NCI-H1092 treated with DMSO at 0.1 percent for 48 hours (cell line): Measurements from ENCODE around the gene WDR43.

ENCODE experiments used
- DNase-seq: peaks from one replicate; lab custom pipeline; 2025; lab: John Stamatoyannopoulos, UW

Gene WDR43, protein sequence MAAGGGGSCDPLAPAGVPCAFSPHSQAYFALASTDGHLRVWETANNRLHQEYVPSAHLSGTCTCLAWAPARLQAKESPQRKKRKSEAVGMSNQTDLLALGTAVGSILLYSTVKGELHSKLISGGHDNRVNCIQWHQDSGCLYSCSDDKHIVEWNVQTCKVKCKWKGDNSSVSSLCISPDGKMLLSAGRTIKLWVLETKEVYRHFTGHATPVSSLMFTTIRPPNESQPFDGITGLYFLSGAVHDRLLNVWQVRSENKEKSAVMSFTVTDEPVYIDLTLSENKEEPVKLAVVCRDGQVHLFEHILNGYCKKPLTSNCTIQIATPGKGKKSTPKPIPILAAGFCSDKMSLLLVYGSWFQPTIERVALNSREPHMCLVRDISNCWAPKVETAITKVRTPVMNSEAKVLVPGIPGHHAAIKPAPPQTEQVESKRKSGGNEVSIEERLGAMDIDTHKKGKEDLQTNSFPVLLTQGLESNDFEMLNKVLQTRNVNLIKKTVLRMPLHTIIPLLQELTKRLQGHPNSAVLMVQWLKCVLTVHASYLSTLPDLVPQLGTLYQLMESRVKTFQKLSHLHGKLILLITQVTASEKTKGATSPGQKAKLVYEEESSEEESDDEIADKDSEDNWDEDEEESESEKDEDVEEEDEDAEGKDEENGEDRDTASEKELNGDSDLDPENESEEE

DNA sequence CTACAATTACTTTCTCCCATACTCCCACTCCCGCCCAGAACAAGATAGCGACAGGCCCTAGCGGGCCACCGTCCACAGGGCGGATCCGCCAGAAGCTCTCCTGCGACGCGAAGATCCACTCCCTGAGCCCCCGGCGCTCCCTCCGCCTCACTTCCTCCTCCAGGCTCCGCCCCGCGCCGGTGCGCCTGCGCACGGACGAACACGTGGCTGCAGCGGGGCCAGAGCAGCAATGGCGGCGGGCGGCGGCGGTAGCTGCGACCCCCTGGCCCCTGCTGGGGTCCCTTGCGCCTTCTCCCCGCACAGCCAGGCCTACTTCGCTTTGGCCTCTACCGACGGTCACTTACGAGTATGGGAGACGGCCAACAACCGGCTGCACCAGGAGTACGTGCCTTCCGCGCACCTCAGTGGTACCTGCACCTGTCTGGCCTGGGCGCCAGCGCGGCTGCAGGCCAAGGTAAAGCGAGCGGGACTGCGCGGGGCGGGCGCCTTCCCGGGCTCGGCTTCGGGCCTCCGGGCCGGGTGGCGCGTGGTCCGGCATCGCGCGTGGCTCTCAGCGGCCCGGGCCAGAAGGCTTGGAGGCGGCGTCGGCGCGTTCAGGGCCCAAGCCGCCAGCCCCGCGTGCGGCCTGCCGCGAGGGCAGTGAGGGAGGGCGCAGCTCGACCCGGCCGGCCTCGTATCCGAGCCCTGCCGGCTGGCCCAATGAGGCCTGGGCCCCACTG lies at the start of gene WDR43:
Gene WDR43 (plus strand): TSS at position 198 of the 719 bp plus-strand sequence. CDS start 32 bp downstream, at position 230.
- DNase-seq = peak; percentile 96

- no peak for DNase-seq
Observed at GRCh38 chr2:28855193-28855592, 39.3 kb upstream of the WDR43 start.

DNA sequence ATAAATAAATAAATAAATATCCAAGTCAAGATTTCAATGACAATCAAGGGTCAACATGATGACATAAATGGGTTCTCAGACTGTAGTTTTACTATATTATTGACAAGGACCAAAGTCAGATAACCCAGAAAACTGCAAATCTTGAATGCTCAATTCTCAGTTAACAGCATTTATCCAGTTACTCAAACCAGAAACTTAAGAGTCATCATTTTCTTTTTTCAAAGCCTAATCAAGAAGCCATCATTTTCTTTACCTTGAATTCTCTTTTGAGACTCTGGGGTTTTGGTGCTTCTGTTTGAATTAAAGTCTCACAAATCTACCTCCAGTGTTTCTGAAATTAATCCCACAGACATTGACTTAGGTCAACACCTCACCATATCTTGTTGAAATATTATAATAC lies 38.5 kb upstream of the WDR43 start:
- DNase-seq = no peak

- DNase-seq = no peak
Observed at GRCh38 chr2:28868611-28869010, 25.9 kb upstream of the WDR43 start.

GRCh38 chr2:28869494-28870145 lies 24.8 kb upstream of the WDR43 start:
- no peak for DNase-seq

DNA sequence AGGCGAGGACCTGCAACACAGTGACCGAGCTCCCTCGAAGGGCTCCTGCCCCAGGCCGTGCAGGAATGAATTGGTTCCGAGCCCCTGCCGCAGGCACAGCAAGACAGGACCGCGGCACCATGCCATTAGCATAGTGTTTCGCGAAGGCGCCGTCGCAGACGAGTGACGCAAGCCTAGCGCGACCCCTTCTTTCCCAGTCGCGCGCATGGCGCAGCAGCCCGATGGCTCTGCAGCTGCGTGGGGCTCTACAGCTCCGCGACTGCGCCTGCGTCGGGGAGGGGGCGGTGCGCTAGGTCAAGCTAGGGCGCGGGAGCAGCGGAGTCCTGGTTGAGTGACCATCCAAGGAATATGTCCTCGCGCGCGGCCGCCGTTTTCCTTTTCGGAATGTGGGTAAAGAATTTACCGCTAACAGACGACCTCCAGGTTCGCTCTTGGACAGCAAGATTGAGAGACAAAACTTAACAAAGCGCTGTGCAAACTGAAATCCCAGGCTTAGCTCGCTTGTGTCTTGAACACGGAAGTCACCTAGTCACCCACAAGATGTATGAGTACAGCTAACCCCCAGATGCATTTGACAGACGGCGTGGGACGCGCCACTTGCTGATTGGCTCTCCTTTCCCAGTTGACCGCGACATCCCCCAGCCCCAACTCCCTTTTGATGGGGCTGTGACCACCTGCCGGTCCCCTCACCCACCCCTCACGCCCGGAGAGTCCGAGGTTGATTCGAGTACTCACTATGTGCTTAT lies 24.1 kb upstream of the WDR43 start, which contains the start of gene TRMT61B:
Gene TRMT61B (minus strand): TSS at position 164 of the 746 bp plus-strand sequence. CDS start 32 bp downstream, at position 132.
- DNase-seq = peak; percentile 89

DNA sequence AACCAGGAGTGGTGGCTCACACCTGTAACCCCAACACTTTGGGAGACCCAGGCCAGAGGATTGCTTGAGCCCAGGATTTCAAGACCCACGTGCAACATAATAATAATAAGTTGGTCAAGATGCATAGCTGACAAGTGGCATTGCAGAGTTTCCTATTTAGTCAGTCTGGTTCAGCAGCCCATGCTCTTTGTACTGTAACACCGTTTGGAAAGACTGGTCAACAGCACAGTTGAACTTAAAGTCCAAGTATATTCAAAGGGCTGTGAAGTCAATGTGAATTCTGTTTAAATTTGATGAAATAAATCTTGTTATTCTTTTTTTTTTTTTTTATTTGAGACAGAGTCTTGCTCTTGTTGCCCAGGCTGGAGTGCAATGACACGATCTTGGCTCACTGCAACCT lies 22.8 kb upstream of the WDR43 start:
- DNase-seq = no peak

GRCh38 chr2:28880193-28880592 lies 14.3 kb upstream of the WDR43 start:
- no peak for DNase-seq

DNA sequence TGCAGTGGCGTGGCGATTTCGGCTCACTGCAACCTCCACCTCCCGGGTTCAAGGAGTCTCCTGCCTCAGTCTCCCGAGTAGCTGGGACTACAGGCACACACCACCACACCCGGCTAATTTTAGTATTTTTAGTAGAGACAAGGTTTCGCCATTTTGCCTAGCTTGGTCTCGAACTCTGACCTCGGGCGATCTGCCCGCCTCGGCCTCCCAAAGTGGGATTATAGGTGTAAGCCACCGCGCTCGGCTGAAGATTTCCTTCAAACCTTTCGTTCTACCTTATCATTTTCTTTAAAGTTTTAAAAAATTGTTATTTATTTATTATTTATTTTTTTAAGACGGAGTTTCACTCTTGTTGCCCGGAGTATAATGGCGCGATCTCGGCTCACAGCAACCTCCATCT lies 979 bp upstream of the WDR43 start:
- DNase-seq = no peak

DNA sequence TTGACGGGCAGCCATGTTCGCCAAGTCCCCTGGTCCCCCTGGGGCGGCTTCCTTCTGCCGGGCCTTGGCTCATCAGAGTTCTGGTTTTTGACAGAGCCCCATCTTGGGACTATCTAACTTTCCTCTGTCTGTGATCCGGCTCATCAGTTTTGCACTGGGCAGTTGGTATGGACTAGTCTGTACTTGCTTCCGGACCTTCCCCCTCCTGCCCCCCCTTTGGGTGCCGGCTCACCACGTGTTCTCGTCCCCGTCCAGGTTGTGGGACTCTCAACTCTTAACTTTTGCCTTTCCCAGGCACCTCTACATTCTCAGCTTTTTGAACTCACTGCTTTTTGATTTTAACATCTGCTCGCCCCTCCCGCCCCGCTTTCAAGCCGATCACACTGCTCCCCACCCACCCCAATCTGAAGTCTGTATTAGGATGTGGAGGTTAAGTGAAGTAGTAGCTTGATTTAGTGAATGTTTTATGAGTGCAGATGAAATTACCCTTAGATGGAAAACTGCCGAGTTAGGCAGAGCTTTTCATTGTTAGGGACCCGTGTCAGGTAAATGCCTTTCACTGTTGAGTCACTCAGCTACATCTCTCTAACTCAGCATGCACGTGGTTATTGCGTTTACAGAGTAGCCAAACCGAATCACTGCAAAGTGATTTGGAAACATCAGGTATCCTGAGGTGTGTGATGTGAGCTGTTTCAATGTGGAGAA lies 874 bp downstream of the WDR43 start:
- no peak for DNase-seq

DNA sequence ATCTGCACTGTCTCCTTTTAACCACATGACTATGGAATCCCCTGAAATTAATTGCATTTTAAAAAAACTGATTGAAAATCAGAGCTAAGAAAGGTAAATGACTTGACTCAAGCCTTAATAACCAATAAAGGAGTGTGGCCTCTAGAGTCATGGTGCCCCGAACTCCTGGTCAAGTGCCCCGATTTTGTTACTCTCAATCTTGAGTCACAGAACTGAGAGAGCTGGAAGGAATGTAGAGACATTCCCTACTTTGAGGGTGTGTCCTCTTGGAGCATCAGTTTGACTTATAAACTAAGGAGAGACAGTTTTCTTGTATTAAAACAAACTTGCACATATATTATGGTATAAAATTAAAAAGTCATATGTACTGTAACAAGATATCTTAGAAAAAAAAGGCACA lies 2.4 kb downstream of the WDR43 start:
- no peak for DNase-seq

GRCh38 chr2:28898048-28898447 lies 3.6 kb downstream of the WDR43 start:
- no peak for DNase-seq

DNA sequence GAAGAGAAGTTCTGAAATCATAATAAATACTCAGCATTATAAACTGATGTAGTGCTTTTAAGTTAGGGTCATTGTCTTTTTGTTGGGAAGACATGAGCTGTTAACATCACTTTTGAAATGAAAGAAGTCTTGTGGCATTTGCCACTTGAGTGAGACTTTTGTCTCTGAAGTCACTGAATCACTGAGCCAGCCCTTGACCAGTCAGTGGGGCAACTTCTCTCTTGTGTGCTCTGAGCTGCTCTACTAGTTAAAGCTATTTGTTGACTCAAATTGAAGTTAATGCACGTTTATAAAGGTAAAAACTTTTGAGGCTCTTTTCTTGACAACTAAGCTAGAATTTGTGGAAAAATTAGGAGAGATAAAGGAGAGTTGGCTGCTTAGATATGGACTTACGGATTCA lies 6.7 kb downstream of the WDR43 start:
- DNase-seq = no peak

- no peak for DNase-seq
Observed at GRCh38 chr2:28901841-28902240, 7.4 kb downstream of the WDR43 start.

GRCh38 chr2:28902584-28902983 lies 8.1 kb downstream of the WDR43 start:
- DNase-seq = no peak

GRCh38 chr2:28904295-28904694 lies 9.8 kb downstream of the WDR43 start:
- no peak for DNase-seq

DNA sequence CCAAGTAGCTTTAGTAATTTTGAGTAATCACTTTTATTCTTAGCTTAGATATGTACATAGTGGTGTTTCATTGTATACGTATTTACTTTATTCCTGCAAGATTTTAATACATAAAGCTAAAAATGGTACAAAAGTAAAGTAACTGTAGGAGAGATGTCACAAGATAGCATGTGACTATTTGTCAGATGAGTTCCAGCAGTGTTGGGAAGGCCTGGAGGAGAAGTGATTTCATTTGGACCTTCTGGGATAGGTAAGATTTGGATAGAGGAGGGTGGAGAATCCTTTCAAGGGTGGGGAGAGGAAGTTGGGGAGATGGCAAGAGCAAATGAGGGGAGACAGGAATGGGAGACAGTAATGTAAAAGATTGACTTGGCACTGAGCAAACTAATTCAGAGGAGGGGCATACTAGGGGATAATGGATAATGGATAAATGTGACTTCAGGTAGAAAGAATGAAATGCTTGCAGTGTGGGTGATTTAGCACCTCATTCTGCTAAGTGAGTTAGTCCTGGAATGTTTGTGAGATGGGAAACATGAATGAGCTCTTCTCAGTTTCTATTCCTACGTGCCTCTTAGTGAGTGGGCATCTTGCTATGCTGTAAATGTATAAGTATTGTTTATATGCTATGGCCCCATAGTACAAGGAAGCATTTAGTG lies 10.5 kb downstream of the WDR43 start:
- DNase-seq = no peak

GRCh38 chr2:28905533-28905932 lies 11.1 kb downstream of the WDR43 start:
- no peak for DNase-seq

DNA sequence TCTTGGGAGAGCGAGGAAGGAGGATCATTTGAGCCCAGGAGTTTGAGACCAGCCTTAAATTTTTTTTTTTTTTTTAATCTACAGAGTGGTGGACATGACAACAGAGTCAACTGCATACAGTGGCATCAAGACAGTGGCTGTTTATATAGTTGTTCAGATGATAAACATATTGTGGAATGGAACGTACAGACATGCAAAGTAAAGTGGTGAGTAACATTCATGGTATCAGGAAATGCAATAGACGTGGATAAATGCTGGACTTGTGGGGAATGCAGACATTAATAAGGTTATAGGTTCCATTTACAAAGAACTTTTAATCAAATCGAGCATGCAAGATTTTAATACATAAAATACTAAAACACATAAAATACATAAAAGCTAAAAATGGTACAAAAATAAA lies 11.9 kb downstream of the WDR43 start:
- DNase-seq = no peak

DNA sequence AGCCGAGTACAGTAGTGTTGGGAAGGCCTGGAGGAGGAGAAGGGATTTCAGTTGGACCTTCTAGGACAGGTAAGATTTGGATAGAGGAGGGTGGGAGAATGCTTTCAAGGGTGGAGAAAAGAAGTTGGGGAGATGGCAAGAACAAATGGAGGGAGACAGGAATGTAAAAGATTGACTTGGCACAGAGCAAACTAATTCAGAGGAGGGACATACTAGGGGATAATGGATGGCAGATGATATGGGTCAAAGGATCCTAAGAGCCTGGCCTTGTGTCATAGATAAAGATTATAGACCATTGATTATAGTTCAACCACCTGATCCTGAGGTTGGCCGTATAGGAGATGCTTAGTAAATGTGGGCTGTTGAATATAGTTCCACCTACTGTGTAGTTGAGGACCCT lies 12.4 kb downstream of the WDR43 start:
- DNase-seq = no peak
